Measurements from ENCODE around the gene BCKDHA.

Gene BCKDHA

GRCh38 chr19:41435936-41436673 lies 38.5 kb downstream of the BCKDHA start:
- H3K9me3 ChIP-seq (ENCODE audit: insufficient read depth, low read length, severe bottlenecking), result no peaks in the 10 kb centered on the region
- no peak for ATAC-seq (ENCODE audit: insufficient read depth, low read depth)
- H2AFZ ChIP-seq (ENCODE audit: low read depth, low read length), result no peak overlapping the region
- no peak overlapping the region for H3K4me3 ChIP-seq (ENCODE audit: low read depth in 1 of 2, low read length in 2 of 2)
- H3K27me3 ChIP-seq (ENCODE audit: insufficient read depth, low read length, poor library complexity), result no peaks in the 10 kb centered on the region
- TF ChIP-seq CTCF (IDR thresholded peaks at IDR 0.05; ENCODE audit: borderline replicate concordance, extremely low read depth, low read length, poor library complexity, severe bottlenecking) (no peak), EZH2 (IDR thresholded peaks at IDR 0.05; ENCODE audit: borderline replicate concordance, low read depth, low read length, severe bottlenecking) (no peak)
- H3K4me2 ChIP-seq (ENCODE audit: insufficient read depth, low read length), result no peak overlapping the region
- no peak for DNase-seq
- H3K27ac ChIP-seq (ENCODE audit: low read length), result no peak overlapping the region
- no peaks in the 10 kb centered on the region for H4K20me1 ChIP-seq (ENCODE audit: insufficient read depth, low read length)
- peaks cover 41% of the 10 kb centered on the region for H3K36me3 ChIP-seq (ENCODE audit: insufficient read depth, low read length)
- no peak overlapping the region for H3K9ac ChIP-seq (ENCODE audit: low read depth, low read length)
- H3K4me1 ChIP-seq (ENCODE audit: insufficient read depth, low read length), result peaks cover 21% of the 10 kb centered on the region
- peaks cover 16% of the 10 kb centered on the region for H3K79me2 ChIP-seq (ENCODE audit: insufficient read depth, low read length)

- peaks cover 16% of the 10 kb centered on the region for H3K79me2 ChIP-seq (ENCODE audit: insufficient read depth, low read length)
- no peak for DNase-seq
- H3K4me2 ChIP-seq (ENCODE audit: insufficient read depth, low read length), result no peak overlapping the region
- H2AFZ ChIP-seq (ENCODE audit: low read depth, low read length), result no peak overlapping the region
- H3K9ac ChIP-seq (ENCODE audit: low read depth, low read length), result no peak overlapping the region
- H4K20me1 ChIP-seq (ENCODE audit: insufficient read depth, low read length), result no peaks in the 10 kb centered on the region
- no peak for TF ChIP-seq EZH2 (IDR thresholded peaks at IDR 0.05; ENCODE audit: borderline replicate concordance, low read depth, low read length, severe bottlenecking)
- no peak for TF ChIP-seq CTCF (IDR thresholded peaks at IDR 0.05; ENCODE audit: borderline replicate concordance, extremely low read depth, low read length, poor library complexity, severe bottlenecking)
- H3K4me1 ChIP-seq (ENCODE audit: insufficient read depth, low read length), result peaks cover 21% of the 10 kb centered on the region
- no peak overlapping the region for H3K4me3 ChIP-seq (ENCODE audit: low read depth in 1 of 2, low read length in 2 of 2)
- peaks cover 36% of the 10 kb centered on the region for H3K36me3 ChIP-seq (ENCODE audit: insufficient read depth, low read length)
- H3K27me3 ChIP-seq (ENCODE audit: insufficient read depth, low read length, poor library complexity), result no peaks in the 10 kb centered on the region
- no peak overlapping the region for H3K27ac ChIP-seq (ENCODE audit: low read length)
- H3K9me3 ChIP-seq (ENCODE audit: insufficient read depth, low read length, severe bottlenecking), result no peaks in the 10 kb centered on the region
- ATAC-seq (ENCODE audit: insufficient read depth, low read depth), result no peak
Observed at GRCh38 chr19:41436674-41436951, 39.0 kb downstream of the BCKDHA start.

- H3K79me2 ChIP-seq (ENCODE audit: insufficient read depth, low read length), result peaks cover 16% of the 10 kb centered on the region
- H3K27ac ChIP-seq (ENCODE audit: low read length), result no peak overlapping the region
- H3K4me3 ChIP-seq (ENCODE audit: low read depth in 1 of 2, low read length in 2 of 2), result peak overlapping the region in 1 of 2 experiments; percentile 75; a peak in 1 of 4 replicates
- no peaks in the 10 kb centered on the region for H4K20me1 ChIP-seq (ENCODE audit: insufficient read depth, low read length)
- H2AFZ ChIP-seq (ENCODE audit: low read depth, low read length), result no peak overlapping the region
- peaks cover 21% of the 10 kb centered on the region for H3K4me1 ChIP-seq (ENCODE audit: insufficient read depth, low read length)
- H3K4me2 ChIP-seq (ENCODE audit: insufficient read depth, low read length), result peak overlapping the region; percentile 71
- H3K27me3 ChIP-seq (ENCODE audit: insufficient read depth, low read length, poor library complexity), result no peaks in the 10 kb centered on the region
- DNase-seq (no peak), ATAC-seq (ENCODE audit: insufficient read depth, low read depth) (no peak)
- peaks cover 22% of the 10 kb centered on the region for H3K36me3 ChIP-seq (ENCODE audit: insufficient read depth, low read length)
- H3K9me3 ChIP-seq (ENCODE audit: insufficient read depth, low read length, severe bottlenecking), result no peaks in the 10 kb centered on the region
- TF ChIP-seq CTCF (IDR thresholded peaks at IDR 0.05; ENCODE audit: borderline replicate concordance, extremely low read depth, low read length, poor library complexity, severe bottlenecking) (no peak), EZH2 (IDR thresholded peaks at IDR 0.05; ENCODE audit: borderline replicate concordance, low read depth, low read length, severe bottlenecking) (no peak)
- no peak overlapping the region for H3K9ac ChIP-seq (ENCODE audit: low read depth, low read length)
Observed at GRCh38 chr19:41437944-41438574, 40.4 kb downstream of the BCKDHA start.
